Endothelial cell of umbilical vein (primary cell): ENCODE measurements around the gene EIF3K. TPM values are rescaled to one million over a fixed set of nuclear protein-coding genes. Genes with fewer than 3 reads are reported as not detected.

Experiments
- BruUV-seq: library from RNA; stranded (reverse); fragments of 400-500 nt; replicated peaks from 2 replicates; lab custom pipeline; 2021; lab: Mats Ljungman, UMichigan
- CTCF ChIA-PET: fragments of 300-600, 350-600 bp; sonication (Branson Sonifier 250); formaldehyde crosslinking; loops from one replicate; lab custom pipeline; 2021; ENCODE audit warnings: antibody characterized with exemption, inconsistent platforms; lab: Charles Lee
- POLR2A ChIA-PET: fragments of 300-600, 350-600 bp; sonication (Branson Sonifier 250); formaldehyde crosslinking; loops from one replicate; lab custom pipeline; 2021; ENCODE audit warnings: antibody characterized with exemption, inconsistent platforms; lab: Charles Lee
- DNase-seq: peaks from one replicate; pipeline ENCODE4 v3.0.0-alpha.2; 2011; ENCODE audit warnings: low read depth, low spot score
- FAIRE-seq: peaks from 2 replicates; lab custom pipeline; 2011; peaks lifted over from hg19 to GRCh38; lab: Jason Lieb, UNC
- H2AFZ ChIP-seq: 2 replicates; pipeline ENCODE4 v1.6.0; 2012; ENCODE audit warnings: low read depth, low read length, control low read depth, inconsistent platforms
- H3K27ac ChIP-seq: 2 replicates; pipeline ENCODE4 v1.5.1; 2011; ENCODE audit warnings: low read depth, mild to moderate bottlenecking, control low read depth, low read length, moderate library complexity; ENCODE audit not compliant: insufficient read depth
- H3K27me3 ChIP-seq, 2 experiments: 2 replicates each; pipeline versions ENCODE4 v1.6.0 to v1.6.1; 2011; ENCODE audit warnings: low read length in 2 of 2, mixed read lengths in 1 of 2; ENCODE audit not compliant: control insufficient read depth in 2 of 2, insufficient read depth in 2 of 2
- H3K36me3 ChIP-seq, 2 experiments: 2 replicates in 1 of 2; 3 replicates in 1 of 2; pipeline ENCODE4 v1.5.1; 2011; ENCODE audit warnings: low read length in 2 of 2, mild to moderate bottlenecking in 1 of 2, moderate library complexity in 1 of 2; ENCODE audit not compliant: control insufficient read depth in 2 of 2, insufficient read depth in 2 of 2; ENCODE audit errors: extremely low read depth in 1 of 2
- H3K4me1 ChIP-seq: 3 replicates; pipeline ENCODE4 v1.5.1; 2011; ENCODE audit warnings: mild to moderate bottlenecking, low read length; ENCODE audit not compliant: control insufficient read depth, insufficient read depth; ENCODE audit errors: extremely low read depth
- H3K4me2 ChIP-seq: 2 replicates; pipeline ENCODE4 v1.6.1; 2011; ENCODE audit warnings: low read length, control low read depth, mixed read lengths; ENCODE audit not compliant: insufficient read depth
- H3K4me3 ChIP-seq, 3 experiments: fragments of 200-600 bp in 1 of 3; sonication (generic), shearing (Covaris generic) in 1 of 3; replicated peaks in 1 of 3; 2 replicates each; pipeline ENCODE4 v1.5.1; 2011 to 2016; ENCODE audit warnings: control low read depth in 3 of 3, low read length in 3 of 3, mild to moderate bottlenecking in 2 of 3, inconsistent platforms in 1 of 3, low read depth in 1 of 3, moderate library complexity in 1 of 3; ENCODE audit not compliant: insufficient read depth in 1 of 3
- H3K79me2 ChIP-seq: 2 replicates; pipeline ENCODE4 v1.6.0; 2012; ENCODE audit warnings: low read length, inconsistent platforms; ENCODE audit not compliant: control insufficient read depth, insufficient read depth
- H3K9ac ChIP-seq: replicated peaks from 2 replicates; pipeline ENCODE3; 2011; ENCODE audit warnings: low read length, control low read depth; ENCODE audit not compliant: insufficient read depth; ENCODE audit errors: extremely low read depth
- H3K9me1 ChIP-seq: replicated peaks from 3 replicates; pipeline ENCODE4 v1.6.0; 2011; ENCODE audit warnings: mild to moderate bottlenecking, low read length; ENCODE audit not compliant: control insufficient read depth, insufficient read depth; ENCODE audit errors: extremely low read depth
- H3K9me3 ChIP-seq: replicated peaks from 2 replicates; pipeline ENCODE4 v1.5.1; 2012; ENCODE audit warnings: low read length, inconsistent platforms; ENCODE audit not compliant: control insufficient read depth, insufficient read depth
- H4K20me1 ChIP-seq: replicated peaks from 2 replicates; pipeline ENCODE3; 2011; ENCODE audit warnings: mild to moderate bottlenecking, low read length; ENCODE audit not compliant: control insufficient read depth, insufficient read depth; ENCODE audit errors: extremely low read depth
- EZH2 ChIP-seq: IDR thresholded peaks from 2 replicates; pipeline ENCODE4 v1.6.1; 2012; ENCODE audit warnings: borderline replicate concordance, low read depth, mild to moderate bottlenecking, moderate library complexity, low read length, inconsistent platforms; ENCODE audit not compliant: severe bottlenecking
- MYC ChIP-seq: IDR thresholded peaks from one replicate; pipeline ENCODE4 v1.6.1; 2011; ENCODE audit warnings: mild to moderate bottlenecking, low read depth, low read length
- POLR2AphosphoS5 ChIP-seq: IDR thresholded peaks from 2 replicates; pipeline ENCODE4 v1.6.1; 2012; ENCODE audit warnings: low read depth, mild to moderate bottlenecking, control low read depth, low read length, moderate library complexity; ENCODE audit not compliant: insufficient read depth
- dilution Hi-C: fragments of 300-500 bp; cut with MboI; formaldehyde crosslinking; loops from one replicate; pipeline ENCODE4 v1.15.0; 2019; ENCODE audit warnings: low sequenced_read_pairs; ENCODE audit not compliant: extremely low pct_ligation_motif_present
- intact Hi-C: fragments of 100-400 bp; cut with micrococcal nuclease; formaldehyde crosslinking; loops from one replicate; pipeline ENCODE4 v1.10.0; 2022
- polyA plus RNA-seq, 4 experiments: library from polyadenylated mRNA; depleted of rRNA in 3 of 4; stranded (reverse) in 3 of 4; unstranded in 1 of 4; fragments of >200 nt; gene quantifications; 2 replicates each; pipeline versions ENCODE4 v1.2.1 to v1.2.3, GENCODE V29; 2011 to 2012; ENCODE audit warnings: missing spikeins in 1 of 4
- total RNA-seq: library from RNA; stranded (reverse); gene quantifications from 2 replicates; pipeline ENCODE4 v1.2.3, GENCODE V29; 2021
- TF ChIP-seq, protein P1 (sequence below): IDR thresholded peaks from 2 replicates; pipeline ENCODE4 v1.6.1; 2011; ENCODE audit not compliant: insufficient read depth, insufficient read length
- TF ChIP-seq, protein P2 (sequence below), 2 donors: IDR thresholded peaks; 1 replicate in 1 of 2; 2 replicates in 1 of 2; pipeline ENCODE4 v1.5.1; 2011; ENCODE audit warnings: low read length in 2 of 2, mild to moderate bottlenecking in 2 of 2, moderate library complexity in 2 of 2, control low read depth in 1 of 2, inconsistent platforms in 1 of 2, low read depth in 1 of 2; ENCODE audit not compliant: insufficient read depth in 1 of 2; ENCODE audit errors: extremely low read depth in 1 of 2

EIF3K gene
- total and polyA plus RNA-seq, 2 donors (not counting 3 experiments of a cell fraction or from before 2014, with no cell fraction given) = 267 to 584 TPM

DNA sequence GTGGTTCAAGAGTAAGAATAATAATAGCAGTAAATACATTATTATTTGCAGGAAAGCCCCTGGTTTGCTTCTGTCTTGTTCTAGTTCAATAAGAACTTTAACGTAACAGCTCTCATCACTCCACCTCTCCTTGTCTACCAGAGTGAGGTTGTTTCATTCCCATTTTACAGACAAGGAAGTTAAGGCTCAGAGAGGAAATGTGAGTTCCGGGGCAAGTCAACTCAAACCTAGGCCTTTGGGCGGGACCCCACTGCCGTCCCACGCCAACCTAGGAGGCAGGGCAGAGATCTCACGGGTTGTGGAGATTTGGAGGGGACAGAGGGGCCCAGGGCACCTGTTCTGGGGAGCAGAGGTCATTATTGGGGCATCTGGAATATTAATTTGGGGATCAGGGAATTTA, 2.7 kb upstream of the EIF3K start:
- Histone ChIP-seq H3K9me1 (no peaks in the 10 kb centered on the region), H4K20me1 (no peaks in the 10 kb centered on the region), H3K9ac (no peak overlapping the region), H3K9me3 (no peaks in the 10 kb centered on the region), H3K27ac (no peak overlapping the region), H3K4me3 (no peak overlapping the region), H3K27me3 (no peaks in the 10 kb centered on the region), H2AFZ (no peak overlapping the region), H3K79me2 (peaks cover 14% of the 10 kb centered on the region), H3K4me1 (peaks cover 14% of the 10 kb centered on the region), H3K36me3 (no peaks in the 10 kb centered on the region), H3K4me2 (no peak overlapping the region)
- intact Hi-C loops (no loop called here), dilution Hi-C loops (no loop called here)
- DNase-seq (no peak), FAIRE-seq (peak; percentile 18)
- ChIA-PET CTCF (interaction anchor here (1.0 kb wide), 1 partner anchor 18 kb away, joined by 3 read pairs; no protein-coding TSS in a partner anchor), POLR2A (no interaction called here)
- TF ChIP-seq, protein P1, sequence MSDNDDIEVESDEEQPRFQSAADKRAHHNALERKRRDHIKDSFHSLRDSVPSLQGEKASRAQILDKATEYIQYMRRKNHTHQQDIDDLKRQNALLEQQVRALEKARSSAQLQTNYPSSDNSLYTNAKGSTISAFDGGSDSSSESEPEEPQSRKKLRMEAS = no peak
- TF ChIP-seq MYC (no peak), POLR2AphosphoS5 (no peak), EZH2 (no peak)
- TF ChIP-seq, protein P2, sequence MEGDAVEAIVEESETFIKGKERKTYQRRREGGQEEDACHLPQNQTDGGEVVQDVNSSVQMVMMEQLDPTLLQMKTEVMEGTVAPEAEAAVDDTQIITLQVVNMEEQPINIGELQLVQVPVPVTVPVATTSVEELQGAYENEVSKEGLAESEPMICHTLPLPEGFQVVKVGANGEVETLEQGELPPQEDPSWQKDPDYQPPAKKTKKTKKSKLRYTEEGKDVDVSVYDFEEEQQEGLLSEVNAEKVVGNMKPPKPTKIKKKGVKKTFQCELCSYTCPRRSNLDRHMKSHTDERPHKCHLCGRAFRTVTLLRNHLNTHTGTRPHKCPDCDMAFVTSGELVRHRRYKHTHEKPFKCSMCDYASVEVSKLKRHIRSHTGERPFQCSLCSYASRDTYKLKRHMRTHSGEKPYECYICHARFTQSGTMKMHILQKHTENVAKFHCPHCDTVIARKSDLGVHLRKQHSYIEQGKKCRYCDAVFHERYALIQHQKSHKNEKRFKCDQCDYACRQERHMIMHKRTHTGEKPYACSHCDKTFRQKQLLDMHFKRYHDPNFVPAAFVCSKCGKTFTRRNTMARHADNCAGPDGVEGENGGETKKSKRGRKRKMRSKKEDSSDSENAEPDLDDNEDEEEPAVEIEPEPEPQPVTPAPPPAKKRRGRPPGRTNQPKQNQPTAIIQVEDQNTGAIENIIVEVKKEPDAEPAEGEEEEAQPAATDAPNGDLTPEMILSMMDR (IDR thresholded peaks at IDR 0.05; ENCODE audit: extremely low read depth in 1 of 2, insufficient read depth in 1 of 2, low read depth in 1 of 2, low read length in 2 of 2) = no peak
- no TSS peak for BruUV-seq
